K562 (cell line): ENCODE data around the gene SH3BGR. TPM values are rescaled to one million over a fixed set of nuclear protein-coding genes. Genes with fewer than 3 reads are reported as not detected.

ENCODE experiments used
- ATF1 ChIP-seq, 2 experiments: fragments of 450-650 bp in 1 of 2; IDR thresholded peaks; 2 replicates each; pipeline ENCODE4 v1.6.1; 2016; ENCODE audit warnings: missing compliant biosample characterization in 1 of 2, missing genetic modification characterization in 1 of 2
- CBFB ChIP-seq: sonication (generic); formaldehyde crosslinking; IDR thresholded peaks from 2 replicates; pipeline ENCODE4 v1.4.0; 2020; ENCODE audit warnings: mild to moderate bottlenecking, missing genetic modification reagents
- ETS1 ChIP-seq: conservative IDR thresholded peaks from 2 replicates; pipeline ENCODE4 v1.6.1; 2011; ENCODE audit warnings: low read depth, mild to moderate bottlenecking, low read length; ENCODE audit not compliant: control insufficient read depth
- ETV1 ChIP-seq: fragments of 450-650 bp; conservative IDR thresholded peaks from 2 replicates; pipeline ENCODE4 v1.6.1; 2016; ENCODE audit warnings: missing genetic modification characterization, control low read depth, low read depth, missing compliant biosample characterization
- HCFC1 ChIP-seq: IDR thresholded peaks from 2 replicates; pipeline ENCODE4 v1.6.1; 2012; ENCODE audit warnings: low read depth, low read length, improper control_type of control experiment
- JUND ChIP-seq, 2 experiments: IDR thresholded peaks; 2 replicates in 1 of 2; 3 replicates in 1 of 2; pipeline ENCODE4 v1.6.1; 2011; ENCODE audit warnings: borderline replicate concordance in 2 of 2, low read depth in 2 of 2, low read length in 2 of 2, improper control_type of control experiment in 1 of 2, missing biosample characterization in 1 of 2, missing genetic modification characterization in 1 of 2, missing genetic modification reagents in 1 of 2
- MIER1 ChIP-seq: fragments of 450-650 bp; IDR thresholded peaks from 2 replicates; pipeline ENCODE4 v1.6.1; 2016; ENCODE audit warnings: antibody characterized with exemption, mild to moderate bottlenecking, low read depth
- RB1 ChIP-seq: fragments of 450-650 bp; IDR thresholded peaks from 2 replicates; pipeline ENCODE4 v1.6.1; 2017; ENCODE audit warnings: low read depth, mild to moderate bottlenecking
- SMAD2 ChIP-seq: fragments of 150-350 bp; IDR thresholded peaks from 2 replicates; pipeline ENCODE4 v1.6.1; 2014; ENCODE audit warnings: low read depth, mild to moderate bottlenecking, low read length
- SMARCA4 ChIP-seq: fragments of 450-650 bp; IDR thresholded peaks from 2 replicates; pipeline ENCODE4 v1.6.1; 2016
- SUPT5H ChIP-seq: fragments of 450-650 bp; IDR thresholded peaks from 2 replicates; pipeline ENCODE4 v1.6.1; 2016
- TEAD2 ChIP-seq: fragments of 450-650 bp; IDR thresholded peaks from 2 replicates; pipeline ENCODE4 v1.6.1; 2016; ENCODE audit warnings: missing genetic modification characterization, control low read depth, missing compliant biosample characterization
- ZBTB17 ChIP-seq: fragments of 450-650 bp; formaldehyde crosslinking; IDR thresholded peaks from 2 replicates; pipeline ENCODE4 v1.4.0; 2020; ENCODE audit warnings: mild to moderate bottlenecking
- ZFP30 ChIP-seq: fragments of 250-450 bp; sonication (Bioruptor Pico); IDR thresholded peaks from 2 replicates; pipeline ENCODE4 v1.8.0; 2022; ENCODE audit warnings: moderate library complexity, mild to moderate bottlenecking, inconsistent platforms, borderline replicate concordance
- ZNF134 ChIP-seq: fragments of 250-450 bp; sonication (Bioruptor Pico); conservative IDR thresholded peaks from 2 replicates; pipeline ENCODE4 v1.4.0; 2020
- polyA plus RNA-seq, 8 experiments: library from polyadenylated mRNA; depleted of rRNA in 4 of 8; stranded (reverse) in 5 of 8; unstranded in 3 of 8; fragments of >200 nt; fragmentation: Nextera tagmentation in 2 of 8; fragmentation: Illumina TruSeq in 1 of 8; extraction: Ambion mirVana in 2 of 8; extraction: Trizol in 1 of 8; gene quantifications; 2 replicates each; pipeline versions ENCODE4 v1.2.1 to v1.2.3, GENCODE V29; 2011 to 2014; ENCODE audit warnings: inconsistent platforms in 1 of 8, missing spikeins in 1 of 8
- total RNA-seq, 7 experiments: library from RNA; depleted of rRNA in 6 of 7; stranded (reverse); fragments of >200 nt in 6 of 7; fragmentation: Illumina TruSeq in 2 of 7; extraction: Trizol in 2 of 7; gene quantifications; 2 replicates each; pipeline versions ENCODE4 v1.2.1 to v1.2.3, GENCODE V29; 2011 to 2021; ENCODE audit warnings: low replicate concordance in 1 of 7
- TF ChIP-seq, protein P1 (sequence below): fragments of 250-450 bp; sonication (Bioruptor Pico); IDR thresholded peaks from 2 replicates; pipeline ENCODE4 v1.4.0; 2020; ENCODE audit warnings: mild to moderate bottlenecking, moderate library complexity
- TF ChIP-seq, protein P2 (sequence below): sonication (generic); formaldehyde crosslinking; IDR thresholded peaks from 2 replicates; pipeline ENCODE4 v1.8.0; 2023; ENCODE audit warnings: missing genetic modification reagents, mild to moderate bottlenecking, borderline replicate concordance

The SH3BGR gene
- total and polyA plus RNA-seq, 9 of the 15 experiments (the other 6 are each of a cell fraction or from before 2014, with no cell fraction given), result 6.6 to 42.9 (median 25.6) TPM

DNA sequence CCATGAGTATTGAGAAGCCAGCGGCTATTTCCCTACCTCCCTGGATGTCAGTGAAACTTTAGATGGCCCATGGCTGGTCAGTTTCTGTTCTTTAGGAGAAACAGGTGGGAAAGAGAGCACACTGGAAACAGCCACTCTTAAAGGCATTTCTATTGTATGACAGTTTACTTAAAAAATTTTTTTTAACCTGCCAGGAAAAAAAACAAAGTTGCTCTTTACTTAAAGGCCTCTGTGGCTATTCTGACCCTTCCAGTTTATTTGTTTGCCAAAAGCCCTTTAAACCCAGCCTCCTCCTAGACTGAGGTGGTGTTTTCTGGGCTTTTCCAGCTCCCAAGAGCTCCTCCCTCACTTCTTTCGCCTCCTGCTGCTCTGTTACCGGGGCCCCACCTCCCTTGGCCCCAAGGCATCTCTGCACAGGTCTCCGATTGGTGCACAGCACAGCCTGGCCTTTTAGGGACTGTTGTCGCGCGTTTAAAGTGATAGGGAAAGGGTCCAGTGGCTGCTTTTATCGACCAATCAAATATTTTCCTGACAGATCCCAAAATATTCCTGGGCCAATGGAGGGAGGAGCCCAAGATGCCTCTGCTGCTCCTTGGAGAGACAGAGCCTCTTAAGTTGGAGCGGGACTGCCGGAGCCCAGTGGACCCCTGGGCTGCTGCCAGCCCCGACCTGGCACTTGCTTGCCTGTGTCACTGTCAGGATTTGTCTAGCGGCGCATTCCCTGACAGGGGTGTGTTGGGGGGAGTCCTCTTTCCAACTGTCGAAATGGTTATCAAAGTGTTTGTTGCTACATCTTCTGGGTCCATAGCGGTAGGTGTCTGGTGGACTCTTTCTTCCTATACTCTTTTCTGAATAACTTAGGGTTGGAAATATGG is at the start of gene SH3BGR (continued):
- TF ChIP-seq, protein P1, sequence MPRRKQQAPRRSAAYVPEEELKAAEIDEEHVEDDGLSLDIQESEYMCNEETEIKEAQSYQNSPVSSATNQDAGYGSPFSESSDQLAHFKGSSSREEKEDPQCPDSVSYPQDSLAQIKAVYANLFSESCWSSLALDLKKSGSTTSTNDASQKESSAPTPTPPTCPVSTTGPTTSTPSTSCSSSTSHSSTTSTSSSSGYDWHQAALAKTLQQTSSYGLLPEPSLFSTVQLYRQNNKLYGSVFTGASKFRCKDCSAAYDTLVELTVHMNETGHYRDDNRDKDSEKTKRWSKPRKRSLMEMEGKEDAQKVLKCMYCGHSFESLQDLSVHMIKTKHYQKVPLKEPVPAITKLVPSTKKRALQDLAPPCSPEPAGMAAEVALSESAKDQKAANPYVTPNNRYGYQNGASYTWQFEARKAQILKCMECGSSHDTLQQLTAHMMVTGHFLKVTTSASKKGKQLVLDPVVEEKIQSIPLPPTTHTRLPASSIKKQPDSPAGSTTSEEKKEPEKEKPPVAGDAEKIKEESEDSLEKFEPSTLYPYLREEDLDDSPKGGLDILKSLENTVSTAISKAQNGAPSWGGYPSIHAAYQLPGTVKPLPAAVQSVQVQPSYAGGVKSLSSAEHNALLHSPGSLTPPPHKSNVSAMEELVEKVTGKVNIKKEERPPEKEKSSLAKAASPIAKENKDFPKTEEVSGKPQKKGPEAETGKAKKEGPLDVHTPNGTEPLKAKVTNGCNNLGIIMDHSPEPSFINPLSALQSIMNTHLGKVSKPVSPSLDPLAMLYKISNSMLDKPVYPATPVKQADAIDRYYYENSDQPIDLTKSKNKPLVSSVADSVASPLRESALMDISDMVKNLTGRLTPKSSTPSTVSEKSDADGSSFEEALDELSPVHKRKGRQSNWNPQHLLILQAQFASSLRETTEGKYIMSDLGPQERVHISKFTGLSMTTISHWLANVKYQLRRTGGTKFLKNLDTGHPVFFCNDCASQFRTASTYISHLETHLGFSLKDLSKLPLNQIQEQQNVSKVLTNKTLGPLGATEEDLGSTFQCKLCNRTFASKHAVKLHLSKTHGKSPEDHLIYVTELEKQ, result no peak
- TF ChIP-seq ZNF134, result no peak
- no peak for TF ChIP-seq RB1
- no peak for TF ChIP-seq ZFP30 (CRISPR knock-in tag)
- peak; percentile 57; the same call in 1 of the 2 replicates for TF ChIP-seq ZBTB17 (CRISPR knock-in tag)
- TF ChIP-seq JUND (IDR thresholded peaks at IDR 0.05; ENCODE audit: borderline replicate concordance, low read depth, low read length), result no peak; the same call in 1 of the 2 replicates
- no peak; the same call in 2 of the 3 replicates for TF ChIP-seq JUND (tag; IDR thresholded peaks at IDR 0.05; ENCODE audit: borderline replicate concordance, low read depth, low read length)
- no peak for TF ChIP-seq SMARCA4
- TF ChIP-seq, protein P2, sequence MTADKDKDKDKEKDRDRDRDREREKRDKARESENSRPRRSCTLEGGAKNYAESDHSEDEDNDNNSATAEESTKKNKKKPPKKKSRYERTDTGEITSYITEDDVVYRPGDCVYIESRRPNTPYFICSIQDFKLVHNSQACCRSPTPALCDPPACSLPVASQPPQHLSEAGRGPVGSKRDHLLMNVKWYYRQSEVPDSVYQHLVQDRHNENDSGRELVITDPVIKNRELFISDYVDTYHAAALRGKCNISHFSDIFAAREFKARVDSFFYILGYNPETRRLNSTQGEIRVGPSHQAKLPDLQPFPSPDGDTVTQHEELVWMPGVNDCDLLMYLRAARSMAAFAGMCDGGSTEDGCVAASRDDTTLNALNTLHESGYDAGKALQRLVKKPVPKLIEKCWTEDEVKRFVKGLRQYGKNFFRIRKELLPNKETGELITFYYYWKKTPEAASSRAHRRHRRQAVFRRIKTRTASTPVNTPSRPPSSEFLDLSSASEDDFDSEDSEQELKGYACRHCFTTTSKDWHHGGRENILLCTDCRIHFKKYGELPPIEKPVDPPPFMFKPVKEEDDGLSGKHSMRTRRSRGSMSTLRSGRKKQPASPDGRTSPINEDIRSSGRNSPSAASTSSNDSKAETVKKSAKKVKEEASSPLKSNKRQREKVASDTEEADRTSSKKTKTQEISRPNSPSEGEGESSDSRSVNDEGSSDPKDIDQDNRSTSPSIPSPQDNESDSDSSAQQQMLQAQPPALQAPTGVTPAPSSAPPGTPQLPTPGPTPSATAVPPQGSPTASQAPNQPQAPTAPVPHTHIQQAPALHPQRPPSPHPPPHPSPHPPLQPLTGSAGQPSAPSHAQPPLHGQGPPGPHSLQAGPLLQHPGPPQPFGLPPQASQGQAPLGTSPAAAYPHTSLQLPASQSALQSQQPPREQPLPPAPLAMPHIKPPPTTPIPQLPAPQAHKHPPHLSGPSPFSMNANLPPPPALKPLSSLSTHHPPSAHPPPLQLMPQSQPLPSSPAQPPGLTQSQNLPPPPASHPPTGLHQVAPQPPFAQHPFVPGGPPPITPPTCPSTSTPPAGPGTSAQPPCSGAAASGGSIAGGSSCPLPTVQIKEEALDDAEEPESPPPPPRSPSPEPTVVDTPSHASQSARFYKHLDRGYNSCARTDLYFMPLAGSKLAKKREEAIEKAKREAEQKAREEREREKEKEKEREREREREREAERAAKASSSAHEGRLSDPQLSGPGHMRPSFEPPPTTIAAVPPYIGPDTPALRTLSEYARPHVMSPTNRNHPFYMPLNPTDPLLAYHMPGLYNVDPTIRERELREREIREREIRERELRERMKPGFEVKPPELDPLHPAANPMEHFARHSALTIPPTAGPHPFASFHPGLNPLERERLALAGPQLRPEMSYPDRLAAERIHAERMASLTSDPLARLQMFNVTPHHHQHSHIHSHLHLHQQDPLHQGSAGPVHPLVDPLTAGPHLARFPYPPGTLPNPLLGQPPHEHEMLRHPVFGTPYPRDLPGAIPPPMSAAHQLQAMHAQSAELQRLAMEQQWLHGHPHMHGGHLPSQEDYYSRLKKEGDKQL (CRISPR knock-in tag), result no peak
- TF ChIP-seq CBFB (CRISPR knock-in tag), result no peak
- TF ChIP-seq ETV1 (tag), result no peak
- no peak for TF ChIP-seq SUPT5H
- no peak for TF ChIP-seq ETS1
- 0 out of 2 replicates have a peak, but pooled peaks have one; percentile 8 for TF ChIP-seq HCFC1
- TF ChIP-seq ATF1 (CRISPR knock-in tag; IDR thresholded peaks at IDR 0.05), result no peak
- no peak; the same call in 1 of the 2 replicates for TF ChIP-seq ATF1 (tag; IDR thresholded peaks at IDR 0.05)
- no peak for TF ChIP-seq TEAD2 (tag)
- TF ChIP-seq SMAD2, result no peak
- TF ChIP-seq MIER1, result no peak
